Measurements from ENCODE around the gene METRN. TPM values are rescaled to one million over a fixed set of nuclear protein-coding genes. Genes with fewer than 3 reads are reported as not detected.

The METRN gene
- total RNA-seq, 1 experiment from 2014 or later: 119 TPM

DNA sequence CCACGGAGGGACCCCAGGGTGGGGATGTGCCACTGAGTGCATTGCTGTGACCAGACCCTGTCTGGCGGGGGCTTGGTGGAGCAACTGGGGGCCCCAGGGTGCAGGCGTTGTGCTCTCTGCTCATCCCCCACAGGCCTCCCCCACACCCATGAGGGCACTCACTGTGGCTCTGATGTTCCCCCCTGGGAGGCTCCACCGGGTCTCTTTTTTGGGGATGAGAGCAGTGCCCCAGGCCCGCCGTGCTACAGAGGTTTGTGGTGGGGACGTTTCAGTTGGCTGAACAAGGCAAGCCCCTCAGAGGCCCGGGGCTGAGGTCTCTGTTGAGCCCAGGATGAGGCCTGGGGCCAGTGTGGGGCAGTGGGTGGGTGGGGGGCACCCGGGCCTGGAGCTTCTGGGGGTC lies 8.8 kb downstream of the METRN start:
- no peak for DNase-seq (ENCODE audit: low read depth)

- DNase-seq (ENCODE audit: low read depth): no peak
These were observed 9.5 kb downstream of the METRN start for GRCh38 chr16:724188-725040.

- no peak for DNase-seq (ENCODE audit: low read depth)
These were observed 10.1 kb downstream of the METRN start for GRCh38 chr16:725041-725376.

- no peak for DNase-seq (ENCODE audit: low read depth)
These were observed 10.7 kb downstream of the METRN start for GRCh38 chr16:725463-726187.

DNA sequence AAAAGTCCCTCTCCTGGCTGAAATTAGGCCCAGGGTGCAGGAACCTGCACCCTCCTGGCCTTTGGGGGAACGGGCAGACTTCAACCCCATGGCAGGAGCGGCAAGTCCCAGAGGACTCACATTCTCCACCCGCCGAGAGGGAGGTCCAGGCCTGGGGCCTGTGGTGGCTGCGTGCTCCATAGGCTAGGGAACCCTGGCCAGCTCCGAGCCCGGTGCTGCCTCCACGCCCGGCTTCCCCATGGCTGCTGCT lies 11.2 kb downstream of the METRN start:
- no peak for DNase-seq (ENCODE audit: low read depth)

GRCh38 chr16:726438-727290 lies 11.7 kb downstream of the METRN start, which contains the start of the genes CCDC78 and HAGHL:
CCDC78 (minus strand) TSS chr16:726443; CDS start chr16:726367, 76 bp downstream.
HAGHL (plus strand) TSS chr16:727106; CDS start chr16:727510, 404 bp downstream.
- DNase-seq (ENCODE audit: low read depth): peak; percentile 54

DNA sequence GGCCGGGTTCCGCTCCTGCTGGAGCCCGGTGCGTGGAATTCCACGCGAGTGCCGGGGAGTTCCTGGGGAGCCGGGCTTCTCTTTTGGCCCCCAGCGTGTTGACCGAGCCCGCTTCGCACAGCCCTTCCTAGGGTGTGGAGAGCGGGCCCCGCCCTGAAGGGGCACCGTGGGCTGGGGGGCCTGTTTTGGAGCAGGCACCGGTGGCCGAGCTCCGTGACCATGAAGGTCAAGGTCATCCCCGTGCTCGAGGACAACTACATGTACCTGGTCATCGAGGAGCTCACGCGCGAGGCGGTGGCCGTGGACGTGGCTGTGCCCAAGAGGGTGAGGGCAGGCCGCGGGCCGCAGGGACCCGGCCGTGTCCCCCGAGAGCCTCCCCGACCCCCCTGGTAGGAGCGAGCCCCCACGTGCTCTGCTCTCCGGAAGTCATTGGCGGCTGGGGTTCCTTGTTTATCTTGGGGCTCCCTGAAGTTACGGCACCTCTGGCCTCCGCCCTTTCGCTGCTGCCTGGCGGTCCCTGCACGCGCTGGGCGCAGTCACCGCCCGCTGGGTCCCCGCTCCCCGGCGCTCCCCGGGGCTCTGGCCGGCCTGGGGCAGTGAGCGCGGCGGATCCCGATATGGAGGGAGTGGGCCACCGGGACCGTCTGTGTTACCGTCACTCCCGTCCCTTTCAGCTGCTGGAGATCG lies 12.5 kb downstream of the METRN start:
- DNase-seq (ENCODE audit: low read depth): no peak

DNA sequence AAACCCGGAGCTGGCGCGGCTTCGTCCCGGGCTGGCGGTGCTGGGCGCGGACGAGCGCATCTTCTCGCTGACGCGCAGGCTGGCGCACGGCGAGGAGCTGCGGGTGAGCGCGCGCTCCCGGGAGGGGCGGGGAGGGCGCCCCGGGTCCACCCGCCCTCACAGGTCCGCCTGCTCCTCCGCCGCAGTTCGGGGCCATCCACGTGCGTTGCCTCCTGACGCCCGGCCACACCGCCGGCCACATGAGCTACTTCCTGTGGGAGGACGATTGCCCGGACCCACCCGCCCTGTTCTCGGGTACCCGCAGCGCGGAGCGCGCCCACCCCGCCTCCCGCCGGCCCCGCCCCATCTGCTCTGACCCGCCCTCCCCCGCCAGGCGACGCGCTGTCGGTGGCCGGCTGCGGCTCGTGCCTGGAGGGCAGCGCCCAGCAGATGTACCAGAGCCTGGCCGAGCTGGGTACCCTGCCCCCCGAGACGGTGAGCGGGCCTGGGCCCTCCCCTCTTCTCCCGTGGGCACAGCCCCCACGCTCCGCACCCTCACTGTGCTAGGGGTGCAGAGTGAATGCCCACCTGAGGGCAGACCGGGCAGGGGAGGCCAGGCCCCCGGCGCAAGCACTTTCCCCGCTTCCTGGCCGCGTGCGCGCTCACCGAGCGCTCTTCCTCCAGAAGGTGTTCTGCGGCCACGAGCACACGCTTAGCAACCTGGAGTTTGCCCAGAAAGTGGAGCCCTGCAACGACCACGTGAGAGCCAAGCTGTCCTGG lies 13.4 kb downstream of the METRN start:
- DNase-seq (ENCODE audit: low read depth): peak; percentile 83

- DNase-seq (ENCODE audit: low read depth): no peak
These were observed 14.2 kb downstream of the METRN start for GRCh38 chr16:728890-729744.

DNA sequence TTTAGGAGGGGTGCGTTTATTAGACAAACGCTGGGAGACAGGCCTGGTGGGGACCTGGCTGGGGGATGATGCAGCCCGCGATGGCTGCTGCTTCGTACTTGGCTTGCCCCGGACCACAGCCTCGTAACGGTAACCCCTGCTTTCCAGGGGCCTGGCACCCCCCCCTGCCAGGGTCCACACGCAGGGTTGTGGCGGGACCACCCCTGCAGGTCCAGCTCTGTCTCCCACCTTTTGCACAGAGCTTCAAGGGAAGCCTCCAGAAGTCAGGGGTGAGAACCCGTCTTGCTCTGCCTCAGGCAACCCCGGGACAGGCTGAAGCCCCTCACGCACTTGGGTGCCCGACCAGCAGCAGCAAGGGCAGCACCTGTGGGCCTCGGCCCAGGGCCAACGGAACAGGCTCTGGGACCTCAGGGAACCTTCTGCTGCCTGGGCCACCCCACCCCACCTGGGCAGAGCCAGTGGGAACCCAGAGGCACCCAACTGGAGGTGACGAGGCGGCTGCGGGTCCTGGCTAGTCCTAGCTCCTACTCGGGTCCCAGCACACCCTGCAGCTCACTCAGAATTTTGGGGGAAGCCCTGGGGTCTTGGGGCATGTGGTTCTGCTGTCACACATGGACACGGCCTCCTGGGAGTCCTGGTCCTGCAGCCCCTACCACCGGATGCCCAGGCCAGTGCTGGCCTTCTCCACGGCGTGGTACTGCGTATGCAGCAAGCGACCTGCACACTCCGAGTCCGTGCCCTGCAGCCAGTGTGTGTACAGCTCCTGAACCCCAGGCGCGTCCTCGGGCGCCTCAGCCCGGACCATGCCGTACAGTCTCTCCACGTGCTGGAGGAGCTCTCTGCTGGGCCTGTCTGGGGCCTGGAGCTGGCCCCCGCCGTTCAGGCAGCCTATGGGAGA lies 15.1 kb downstream of the METRN start:
- DNase-seq (ENCODE audit: low read depth): no peak

- no peak for DNase-seq (ENCODE audit: low read depth)
These were observed 16.0 kb downstream of the METRN start for GRCh38 chr16:730666-731509.

GRCh38 chr16:732332-732731 lies 17.4 kb downstream of the METRN start:
- DNase-seq (ENCODE audit: low read depth): no peak

GRCh38 chr16:732936-733335 lies 18.0 kb downstream of the METRN start:
- no peak for DNase-seq (ENCODE audit: low read depth)

DNA sequence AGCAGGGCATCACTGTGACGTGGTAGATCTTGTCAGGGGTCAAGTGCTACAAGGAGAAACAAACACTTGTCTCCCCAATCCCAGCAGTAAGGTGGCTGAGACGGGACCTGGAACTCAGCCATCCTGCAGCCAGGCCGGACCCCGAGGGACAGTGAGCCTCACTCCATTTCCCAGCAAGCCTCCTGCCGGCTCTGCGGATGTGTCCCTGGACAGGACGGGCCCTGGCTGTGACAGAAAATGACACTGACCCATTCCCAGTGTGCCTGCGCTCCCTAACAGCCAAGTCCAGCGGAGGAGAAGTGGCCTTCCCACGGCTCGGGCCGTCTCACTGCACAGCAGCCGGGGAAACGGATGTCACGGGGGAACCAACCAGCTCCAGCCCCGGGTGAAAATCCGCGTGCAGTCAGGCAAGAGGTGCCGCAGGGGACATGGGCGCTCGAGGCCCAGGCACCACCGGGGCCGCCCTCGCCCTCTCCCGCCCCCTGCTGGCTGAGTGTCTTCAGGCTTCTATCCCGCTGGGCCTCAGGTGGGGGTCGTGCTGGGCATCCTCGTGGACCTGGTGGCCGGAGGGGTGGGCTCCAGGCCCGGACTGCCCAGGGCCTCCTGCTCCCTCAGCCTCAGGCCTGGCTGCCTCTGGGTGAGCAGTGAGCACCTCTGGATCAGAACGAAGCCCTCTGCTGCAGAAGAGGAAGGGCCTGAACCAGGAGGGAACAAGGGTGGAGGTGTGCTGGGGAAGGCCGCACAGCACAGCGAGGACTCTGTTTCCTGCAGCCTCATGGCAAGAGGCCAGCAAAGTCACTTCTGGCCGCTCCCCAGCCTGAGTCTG lies 18.7 kb downstream of the METRN start:
- no peak for DNase-seq (ENCODE audit: low read depth)

DNA sequence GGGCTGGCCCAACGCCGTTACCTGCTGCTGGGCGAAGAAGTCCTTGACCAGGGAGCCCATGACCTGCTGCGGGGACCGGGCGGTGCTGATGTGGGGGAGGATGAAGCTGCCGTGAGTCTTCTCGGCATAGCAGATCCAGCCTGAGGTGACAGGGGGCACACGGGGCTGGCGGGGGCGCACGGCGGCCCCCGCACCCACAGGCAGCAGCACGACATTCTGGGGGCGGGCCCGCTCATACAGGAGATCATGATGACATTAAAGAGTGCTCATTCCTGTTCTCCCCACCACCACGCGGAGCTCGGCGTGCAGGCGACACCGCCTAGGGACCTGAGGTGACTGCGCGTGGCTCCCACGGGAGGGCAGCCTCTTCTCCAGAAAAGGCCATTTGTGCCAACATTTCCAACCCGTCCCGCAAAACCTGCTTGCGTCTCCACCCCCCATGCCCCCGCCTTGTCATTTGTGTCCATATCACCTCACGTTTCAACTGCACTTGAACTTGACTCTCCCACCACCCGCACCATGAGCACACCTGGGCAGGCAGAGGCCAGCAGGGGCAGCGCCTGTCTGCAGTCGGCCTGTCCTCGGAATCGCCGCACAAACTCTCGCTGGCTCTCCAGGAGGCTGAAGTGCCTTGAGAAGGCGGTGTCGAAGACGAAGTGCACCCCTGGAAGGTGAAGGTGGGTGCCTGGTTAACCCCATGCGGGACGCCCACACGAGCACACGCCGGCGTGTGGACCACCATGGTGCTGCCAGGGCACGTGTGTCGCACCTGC lies 19.5 kb downstream of the METRN start:
- DNase-seq (ENCODE audit: low read depth): no peak
